HepG2 (cell line): ENCODE data around the gene IQGAP3. TPM values are rescaled to one million over a fixed set of nuclear protein-coding genes. Genes with fewer than 3 reads are reported as not detected.

Source experiments
- BHLHE40 ChIP-seq: IDR thresholded peaks from 2 replicates; pipeline ENCODE4 v1.6.1; 2011; ENCODE audit warnings: low read length, improper control_type of control experiment
- HOXD1 ChIP-seq: sonication (generic); formaldehyde crosslinking; IDR thresholded peaks from 2 replicates; pipeline ENCODE4 v1.5.0; 2020; ENCODE audit warnings: missing genetic modification reagents
- MAZ ChIP-seq, 2 experiments: sonication (generic) in 1 of 2; formaldehyde crosslinking in 1 of 2; IDR thresholded peaks; 2 replicates each; pipeline versions ENCODE4 v1.5.0 to v1.6.1; 2012 to 2020; ENCODE audit warnings: low read depth in 2 of 2, mild to moderate bottlenecking in 2 of 2, borderline replicate concordance in 1 of 2, improper control_type of control experiment in 1 of 2, low read length in 1 of 2, missing genetic modification reagents in 1 of 2, moderate library complexity in 1 of 2
- MYC ChIP-seq: sonication (generic); formaldehyde crosslinking; IDR thresholded peaks from 2 replicates; pipeline ENCODE4 v1.9.0; 2021; ENCODE audit warnings: missing genetic modification reagents, borderline replicate concordance
- RFXAP ChIP-seq: sonication (generic); formaldehyde crosslinking; IDR thresholded peaks from 2 replicates; pipeline ENCODE4 v1.4.0; 2020; ENCODE audit warnings: missing genetic modification reagents, borderline replicate concordance
- SATB2 ChIP-seq: sonication (generic); formaldehyde crosslinking; IDR thresholded peaks from 2 replicates; pipeline ENCODE4 v1.5.0; 2020; ENCODE audit warnings: missing genetic modification reagents
- ZFP41 ChIP-seq: sonication (generic); formaldehyde crosslinking; IDR thresholded peaks from 2 replicates; pipeline ENCODE4 v1.4.0; 2020; ENCODE audit warnings: mild to moderate bottlenecking, missing genetic modification reagents, borderline replicate concordance
- ZNF234 ChIP-seq: sonication (generic); formaldehyde crosslinking; conservative IDR thresholded peaks from 2 replicates; pipeline ENCODE4 v1.5.1; 2020; ENCODE audit warnings: mild to moderate bottlenecking, missing genetic modification reagents
- polyA plus RNA-seq, 8 experiments: library from polyadenylated mRNA; depleted of rRNA in 3 of 8; stranded (reverse) in 7 of 8; unstranded in 1 of 8; fragments of >200 nt; fragmentation: Illumina TruSeq in 4 of 8; extraction: Trizol in 4 of 8; gene quantifications; 2 replicates each; pipeline versions ENCODE4 v1.2.1 to v1.2.3, GENCODE V29; 2011 to 2016; ENCODE audit warnings: low read depth in 4 of 8, missing spikeins in 1 of 8, mixed read lengths in 1 of 8; ENCODE audit not compliant: insufficient read depth in 1 of 8
- total RNA-seq, 5 experiments: library from RNA; depleted of rRNA; stranded (reverse); fragments of >200 nt; fragmentation: Illumina TruSeq; extraction: Trizol; gene quantifications; 2 replicates each; pipeline ENCODE4 v1.2.3, GENCODE V29; 2016; ENCODE audit warnings: low read depth in 1 of 5
- TF ChIP-seq, protein P1 (sequence below), 2 experiments: sonication (generic) in 1 of 2; formaldehyde crosslinking in 1 of 2; IDR thresholded peaks; 2 replicates each; pipeline versions ENCODE4 v1.5.1 to v1.6.1; 2011 to 2020; ENCODE audit warnings: borderline replicate concordance in 1 of 2, low read depth in 1 of 2, low read length in 1 of 2, mild to moderate bottlenecking in 1 of 2, missing genetic modification reagents in 1 of 2, moderate library complexity in 1 of 2
- TF ChIP-seq, protein P2 (sequence below): sonication (generic); formaldehyde crosslinking; IDR thresholded peaks from 2 replicates; pipeline ENCODE4 v1.9.0; 2021; ENCODE audit warnings: mild to moderate bottlenecking, missing genetic modification reagents
- TF ChIP-seq, protein P3 (sequence below): sonication (generic); formaldehyde crosslinking; IDR thresholded peaks from 2 replicates; pipeline ENCODE4 v1.4.0; 2020; ENCODE audit warnings: mild to moderate bottlenecking, missing genetic modification reagents, borderline replicate concordance
- TF ChIP-seq, protein P4 (sequence below): fragments of 450-650 bp; IDR thresholded peaks from 2 replicates; pipeline ENCODE4 v1.6.1; 2017

IQGAP3 gene
- total and polyA plus RNA-seq, 2 of the 13 experiments (the other 11 are each of a cell fraction or from before 2014, with no cell fraction given): 13.5 to 14.1 TPM

DNA sequence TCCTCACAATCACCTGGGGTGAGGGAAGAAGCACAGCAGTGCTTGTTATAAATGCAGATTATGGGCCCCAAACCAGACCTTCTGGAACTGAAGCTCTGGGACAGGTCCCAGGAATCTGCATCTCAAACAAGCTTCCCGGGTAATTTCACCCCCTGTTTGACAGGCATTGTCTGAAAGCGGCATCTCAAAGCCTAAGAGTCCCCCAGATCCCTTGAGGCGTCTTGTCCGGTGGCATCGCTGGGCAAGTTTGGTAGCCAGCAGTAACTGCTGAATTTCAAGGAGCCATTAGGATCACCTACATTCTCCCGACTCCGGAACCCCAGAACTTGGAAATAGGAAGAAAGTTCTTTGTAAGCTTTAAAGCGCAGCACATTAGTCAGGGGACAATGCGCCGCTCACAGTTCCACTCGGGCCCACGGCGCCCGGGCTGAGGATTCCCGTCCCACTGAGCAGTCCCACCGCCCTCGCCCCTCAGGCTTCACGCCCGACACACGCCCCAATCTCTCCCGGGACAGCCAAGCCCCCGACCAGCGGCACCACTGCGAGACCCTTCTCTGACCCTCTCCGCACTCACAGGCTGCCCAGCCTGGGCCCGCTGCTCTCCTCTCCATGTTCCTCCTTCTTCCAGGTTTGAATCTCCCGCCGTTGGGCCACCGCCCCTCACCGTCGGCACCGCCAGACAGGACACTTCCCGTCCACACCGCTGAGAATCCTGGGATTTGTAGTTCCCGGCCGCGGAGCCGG, at the start of gene IQGAP3 (continued):
- TF ChIP-seq, protein P1, sequence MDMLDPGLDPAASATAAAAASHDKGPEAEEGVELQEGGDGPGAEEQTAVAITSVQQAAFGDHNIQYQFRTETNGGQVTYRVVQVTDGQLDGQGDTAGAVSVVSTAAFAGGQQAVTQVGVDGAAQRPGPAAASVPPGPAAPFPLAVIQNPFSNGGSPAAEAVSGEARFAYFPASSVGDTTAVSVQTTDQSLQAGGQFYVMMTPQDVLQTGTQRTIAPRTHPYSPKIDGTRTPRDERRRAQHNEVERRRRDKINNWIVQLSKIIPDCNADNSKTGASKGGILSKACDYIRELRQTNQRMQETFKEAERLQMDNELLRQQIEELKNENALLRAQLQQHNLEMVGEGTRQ (IDR thresholded peaks at IDR 0.05; ENCODE audit: low read depth, low read length): no peak
- TF ChIP-seq, protein P1 (CRISPR knock-in tag; IDR thresholded peaks at IDR 0.05; ENCODE audit: borderline replicate concordance): no peak
- TF ChIP-seq SATB2 (CRISPR knock-in tag): no peak
- TF ChIP-seq, protein P2, sequence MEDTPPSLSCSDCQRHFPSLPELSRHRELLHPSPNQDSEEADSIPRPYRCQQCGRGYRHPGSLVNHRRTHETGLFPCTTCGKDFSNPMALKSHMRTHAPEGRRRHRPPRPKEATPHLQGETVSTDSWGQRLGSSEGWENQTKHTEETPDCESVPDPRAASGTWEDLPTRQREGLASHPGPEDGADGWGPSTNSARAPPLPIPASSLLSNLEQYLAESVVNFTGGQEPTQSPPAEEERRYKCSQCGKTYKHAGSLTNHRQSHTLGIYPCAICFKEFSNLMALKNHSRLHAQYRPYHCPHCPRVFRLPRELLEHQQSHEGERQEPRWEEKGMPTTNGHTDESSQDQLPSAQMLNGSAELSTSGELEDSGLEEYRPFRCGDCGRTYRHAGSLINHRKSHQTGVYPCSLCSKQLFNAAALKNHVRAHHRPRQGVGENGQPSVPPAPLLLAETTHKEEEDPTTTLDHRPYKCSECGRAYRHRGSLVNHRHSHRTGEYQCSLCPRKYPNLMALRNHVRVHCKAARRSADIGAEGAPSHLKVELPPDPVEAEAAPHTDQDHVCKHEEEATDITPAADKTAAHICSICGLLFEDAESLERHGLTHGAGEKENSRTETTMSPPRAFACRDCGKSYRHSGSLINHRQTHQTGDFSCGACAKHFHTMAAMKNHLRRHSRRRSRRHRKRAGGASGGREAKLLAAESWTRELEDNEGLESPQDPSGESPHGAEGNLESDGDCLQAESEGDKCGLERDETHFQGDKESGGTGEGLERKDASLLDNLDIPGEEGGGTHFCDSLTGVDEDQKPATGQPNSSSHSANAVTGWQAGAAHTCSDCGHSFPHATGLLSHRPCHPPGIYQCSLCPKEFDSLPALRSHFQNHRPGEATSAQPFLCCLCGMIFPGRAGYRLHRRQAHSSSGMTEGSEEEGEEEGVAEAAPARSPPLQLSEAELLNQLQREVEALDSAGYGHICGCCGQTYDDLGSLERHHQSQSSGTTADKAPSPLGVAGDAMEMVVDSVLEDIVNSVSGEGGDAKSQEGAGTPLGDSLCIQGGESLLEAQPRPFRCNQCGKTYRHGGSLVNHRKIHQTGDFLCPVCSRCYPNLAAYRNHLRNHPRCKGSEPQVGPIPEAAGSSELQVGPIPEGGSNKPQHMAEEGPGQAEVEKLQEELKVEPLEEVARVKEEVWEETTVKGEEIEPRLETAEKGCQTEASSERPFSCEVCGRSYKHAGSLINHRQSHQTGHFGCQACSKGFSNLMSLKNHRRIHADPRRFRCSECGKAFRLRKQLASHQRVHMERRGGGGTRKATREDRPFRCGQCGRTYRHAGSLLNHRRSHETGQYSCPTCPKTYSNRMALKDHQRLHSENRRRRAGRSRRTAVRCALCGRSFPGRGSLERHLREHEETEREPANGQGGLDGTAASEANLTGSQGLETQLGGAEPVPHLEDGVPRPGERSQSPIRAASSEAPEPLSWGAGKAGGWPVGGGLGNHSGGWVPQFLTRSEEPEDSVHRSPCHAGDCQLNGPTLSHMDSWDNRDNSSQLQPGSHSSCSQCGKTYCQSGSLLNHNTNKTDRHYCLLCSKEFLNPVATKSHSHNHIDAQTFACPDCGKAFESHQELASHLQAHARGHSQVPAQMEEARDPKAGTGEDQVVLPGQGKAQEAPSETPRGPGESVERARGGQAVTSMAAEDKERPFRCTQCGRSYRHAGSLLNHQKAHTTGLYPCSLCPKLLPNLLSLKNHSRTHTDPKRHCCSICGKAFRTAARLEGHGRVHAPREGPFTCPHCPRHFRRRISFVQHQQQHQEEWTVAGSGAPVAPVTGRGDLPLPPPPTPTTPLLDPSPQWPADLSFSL (CRISPR knock-in tag): no peak
- TF ChIP-seq, protein P3, sequence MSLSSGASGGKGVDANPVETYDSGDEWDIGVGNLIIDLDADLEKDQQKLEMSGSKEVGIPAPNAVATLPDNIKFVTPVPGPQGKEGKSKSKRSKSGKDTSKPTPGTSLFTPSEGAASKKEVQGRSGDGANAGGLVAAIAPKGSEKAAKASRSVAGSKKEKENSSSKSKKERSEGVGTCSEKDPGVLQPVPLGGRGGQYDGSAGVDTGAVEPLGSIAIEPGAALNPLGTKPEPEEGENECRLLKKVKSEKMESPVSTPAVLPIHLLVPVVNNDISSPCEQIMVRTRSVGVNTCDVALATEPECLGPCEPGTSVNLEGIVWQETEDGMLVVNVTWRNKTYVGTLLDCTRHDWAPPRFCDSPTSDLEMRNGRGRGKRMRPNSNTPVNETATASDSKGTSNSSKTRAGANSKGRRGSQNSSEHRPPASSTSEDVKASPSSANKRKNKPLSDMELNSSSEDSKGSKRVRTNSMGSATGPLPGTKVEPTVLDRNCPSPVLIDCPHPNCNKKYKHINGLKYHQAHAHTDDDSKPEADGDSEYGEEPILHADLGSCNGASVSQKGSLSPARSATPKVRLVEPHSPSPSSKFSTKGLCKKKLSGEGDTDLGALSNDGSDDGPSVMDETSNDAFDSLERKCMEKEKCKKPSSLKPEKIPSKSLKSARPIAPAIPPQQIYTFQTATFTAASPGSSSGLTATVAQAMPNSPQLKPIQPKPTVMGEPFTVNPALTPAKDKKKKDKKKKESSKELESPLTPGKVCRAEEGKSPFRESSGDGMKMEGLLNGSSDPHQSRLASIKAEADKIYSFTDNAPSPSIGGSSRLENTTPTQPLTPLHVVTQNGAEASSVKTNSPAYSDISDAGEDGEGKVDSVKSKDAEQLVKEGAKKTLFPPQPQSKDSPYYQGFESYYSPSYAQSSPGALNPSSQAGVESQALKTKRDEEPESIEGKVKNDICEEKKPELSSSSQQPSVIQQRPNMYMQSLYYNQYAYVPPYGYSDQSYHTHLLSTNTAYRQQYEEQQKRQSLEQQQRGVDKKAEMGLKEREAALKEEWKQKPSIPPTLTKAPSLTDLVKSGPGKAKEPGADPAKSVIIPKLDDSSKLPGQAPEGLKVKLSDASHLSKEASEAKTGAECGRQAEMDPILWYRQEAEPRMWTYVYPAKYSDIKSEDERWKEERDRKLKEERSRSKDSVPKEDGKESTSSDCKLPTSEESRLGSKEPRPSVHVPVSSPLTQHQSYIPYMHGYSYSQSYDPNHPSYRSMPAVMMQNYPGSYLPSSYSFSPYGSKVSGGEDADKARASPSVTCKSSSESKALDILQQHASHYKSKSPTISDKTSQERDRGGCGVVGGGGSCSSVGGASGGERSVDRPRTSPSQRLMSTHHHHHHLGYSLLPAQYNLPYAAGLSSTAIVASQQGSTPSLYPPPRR: no peak
- peak; percentile 57; the same call in 1 of the 2 replicates for TF ChIP-seq ZNF234 (CRISPR knock-in tag)
- TF ChIP-seq BHLHE40: no peak
- TF ChIP-seq, protein P4, sequence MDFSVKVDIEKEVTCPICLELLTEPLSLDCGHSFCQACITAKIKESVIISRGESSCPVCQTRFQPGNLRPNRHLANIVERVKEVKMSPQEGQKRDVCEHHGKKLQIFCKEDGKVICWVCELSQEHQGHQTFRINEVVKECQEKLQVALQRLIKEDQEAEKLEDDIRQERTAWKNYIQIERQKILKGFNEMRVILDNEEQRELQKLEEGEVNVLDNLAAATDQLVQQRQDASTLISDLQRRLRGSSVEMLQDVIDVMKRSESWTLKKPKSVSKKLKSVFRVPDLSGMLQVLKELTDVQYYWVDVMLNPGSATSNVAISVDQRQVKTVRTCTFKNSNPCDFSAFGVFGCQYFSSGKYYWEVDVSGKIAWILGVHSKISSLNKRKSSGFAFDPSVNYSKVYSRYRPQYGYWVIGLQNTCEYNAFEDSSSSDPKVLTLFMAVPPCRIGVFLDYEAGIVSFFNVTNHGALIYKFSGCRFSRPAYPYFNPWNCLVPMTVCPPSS: no peak
- TF ChIP-seq HOXD1 (CRISPR knock-in tag): no peak
- TF ChIP-seq ZFP41 (CRISPR knock-in tag): 0 out of 2 replicates have a peak, but pooled peaks have one; percentile 42
- TF ChIP-seq MAZ (IDR thresholded peaks at IDR 0.05; ENCODE audit: borderline replicate concordance, low read depth, low read length): no peak
- TF ChIP-seq MAZ (CRISPR knock-in tag; IDR thresholded peaks at IDR 0.05; ENCODE audit: low read depth): no peak; the same call in 1 of the 2 replicates
- peak; percentile 54; the same call in 1 of the 2 replicates for TF ChIP-seq RFXAP (CRISPR knock-in tag)
- TF ChIP-seq MYC (CRISPR knock-in tag): peak; percentile 45
